ENCODE measurements around the gene C5orf22. TPM values are rescaled to one million over a fixed set of nuclear protein-coding genes. Genes with fewer than 3 reads are reported as not detected.

C5orf22 gene
- total RNA-seq, 2 experiments from 2014 or later, result 20.5 to 33.5 TPM

- Histone ChIP-seq H3K9me2 (ENCODE audit: insufficient read depth, low read length) (no peaks in the 10 kb centered on the region), H3K9me3 (ENCODE audit: low read length) (no peaks in the 10 kb centered on the region), H3K4me2 (ENCODE audit: low read length) (no peak overlapping the region), H3K36me3 (ENCODE audit: insufficient read depth, low read length) (no peaks in the 10 kb centered on the region), H3K27ac (ENCODE audit: low read depth, low read length, poor library complexity, severe bottlenecking) (no peak overlapping the region), H2AFZ (ENCODE audit: low read length) (no peak overlapping the region), H3K79me2 (ENCODE audit: insufficient read depth, low read depth, low read length) (no peaks in the 10 kb centered on the region), H3K4me1 (ENCODE audit: insufficient read depth, low read length, poor library complexity, severe bottlenecking) (no peaks in the 10 kb centered on the region), H3K4me3 (ENCODE audit: low read depth, low read length, poor library complexity, severe bottlenecking) (no peak overlapping the region), H4K20me1 (ENCODE audit: insufficient read depth, low read length) (no peaks in the 10 kb centered on the region)
- no peak for DNase-seq (ENCODE audit: low spot score)
- intact Hi-C loops (cut with micrococcal nuclease; ENCODE audit: unreplicated experiment), result no loop called here
- no TSS peak for BruUV-seq (replicated peaks)
- CTCF ChIA-PET (ENCODE audit: unreplicated experiment), result no interaction called here
- POLR2A ChIA-PET, result interaction anchor here (0.6 to 0.8 kb wide), 3 partner anchors 17 to 1128 kb away, joined by 4 to 6 read pairs (median 5); no protein-coding TSS in a partner anchor
- TF ChIP-seq EZH2phosphoT487 (IDR thresholded peaks at IDR 0.05; ENCODE audit: borderline replicate concordance, low read depth, low read length) (no peak), CTCF (conservative IDR thresholded peaks at IDR 0.05; ENCODE audit: low read length) (no peak)
Measured at GRCh38 chr5:31569068-31569467, 37.0 kb downstream of the C5orf22 start.

- Histone ChIP-seq H3K36me3 (ENCODE audit: insufficient read depth, low read length) (no peaks in the 10 kb centered on the region), H3K4me3 (ENCODE audit: low read depth, low read length, poor library complexity, severe bottlenecking) (no peak overlapping the region), H3K4me2 (ENCODE audit: low read length) (no peak overlapping the region), H2AFZ (ENCODE audit: low read length) (no peak overlapping the region), H3K9me3 (ENCODE audit: low read length) (no peaks in the 10 kb centered on the region), H3K9me2 (ENCODE audit: insufficient read depth, low read length) (no peaks in the 10 kb centered on the region), H3K4me1 (ENCODE audit: insufficient read depth, low read length, poor library complexity, severe bottlenecking) (no peaks in the 10 kb centered on the region), H3K79me2 (ENCODE audit: insufficient read depth, low read depth, low read length) (no peaks in the 10 kb centered on the region), H3K27ac (ENCODE audit: low read depth, low read length, poor library complexity, severe bottlenecking) (no peak overlapping the region), H4K20me1 (ENCODE audit: insufficient read depth, low read length) (no peaks in the 10 kb centered on the region)
- TF ChIP-seq EZH2phosphoT487 (IDR thresholded peaks at IDR 0.05; ENCODE audit: borderline replicate concordance, low read depth, low read length) (no peak), CTCF (conservative IDR thresholded peaks at IDR 0.05; ENCODE audit: low read length) (no peak)
- CTCF ChIA-PET (ENCODE audit: unreplicated experiment), result no interaction called here
- BruUV-seq (replicated peaks), result no TSS peak
- POLR2A ChIA-PET, result no interaction called here
- intact Hi-C loops (cut with micrococcal nuclease; ENCODE audit: unreplicated experiment), result no loop called here
- no peak for DNase-seq (ENCODE audit: low spot score)
Measured at GRCh38 chr5:31573494-31574142, 41.5 kb downstream of the C5orf22 start.

GRCh38 chr5:31574772-31575171 lies 42.7 kb downstream of the C5orf22 start:
- H3K9me2 ChIP-seq (ENCODE audit: insufficient read depth, low read length), result no peaks in the 10 kb centered on the region
- no peak overlapping the region for H2AFZ ChIP-seq (ENCODE audit: low read length)
- no peaks in the 10 kb centered on the region for H3K36me3 ChIP-seq (ENCODE audit: insufficient read depth, low read length)
- no peak overlapping the region for H3K4me3 ChIP-seq (ENCODE audit: low read depth, low read length, poor library complexity, severe bottlenecking)
- intact Hi-C loops (cut with micrococcal nuclease; ENCODE audit: unreplicated experiment), result no loop called here
- ChIA-PET CTCF (ENCODE audit: unreplicated experiment) (interaction anchor here (0.5 kb wide), 1 partner anchor 205 kb away, joined by 15 read pairs; no protein-coding TSS in a partner anchor), POLR2A (interaction anchor here (0.6 kb wide), 1 partner anchor 13 kb away, joined by 7 read pairs; no protein-coding TSS in a partner anchor)
- BruUV-seq (replicated peaks), result no TSS peak
- no peak for DNase-seq (ENCODE audit: low spot score)
- H3K4me1 ChIP-seq (ENCODE audit: insufficient read depth, low read length, poor library complexity, severe bottlenecking), result no peaks in the 10 kb centered on the region
- H3K9me3 ChIP-seq (ENCODE audit: low read length), result no peaks in the 10 kb centered on the region
- no peak overlapping the region for H3K27ac ChIP-seq (ENCODE audit: low read depth, low read length, poor library complexity, severe bottlenecking)
- no peak overlapping the region for H3K4me2 ChIP-seq (ENCODE audit: low read length)
- H3K79me2 ChIP-seq (ENCODE audit: insufficient read depth, low read depth, low read length), result no peaks in the 10 kb centered on the region
- no peaks in the 10 kb centered on the region for H4K20me1 ChIP-seq (ENCODE audit: insufficient read depth, low read length)
- no peak for TF ChIP-seq EZH2phosphoT487 (IDR thresholded peaks at IDR 0.05; ENCODE audit: borderline replicate concordance, low read depth, low read length)
- TF ChIP-seq CTCF (conservative IDR thresholded peaks at IDR 0.05; ENCODE audit: low read length), result no peak

Data from OCI-LY7 (cell line).